AG04449 (cell line): Measurements from ENCODE around the gene APEH.

ENCODE experiments used
- CTCF ChIA-PET: fragments of 350-600 bp; formaldehyde crosslinking; extraction: SDS; loops from one replicate; lab custom pipeline; 2021; ENCODE audit warnings: antibody characterized with exemption; lab: Yijun Ruan, JAX
- POLR2A ChIA-PET: fragments of 400-600, 350-600 bp; formaldehyde crosslinking; extraction: SDS; loops from one replicate; lab custom pipeline; 2020; ENCODE audit warnings: antibody characterized with exemption, inconsistent platforms; lab: Yijun Ruan, JAX
- DNase-seq: peaks from one replicate; pipeline ENCODE4 v3.0.0-alpha.2; 2010; ENCODE audit warnings: low read depth, low spot score
- H3K4me3 ChIP-seq: 2 replicates; pipeline ENCODE4 v1.5.1; 2011; ENCODE audit warnings: low read depth, mild to moderate bottlenecking, control low read depth, low read length
- CTCF ChIP-seq: IDR thresholded peaks from one replicate; pipeline ENCODE4 v1.5.1; 2011; ENCODE audit warnings: mild to moderate bottlenecking, moderate library complexity, low read length, control low read depth, inconsistent platforms; ENCODE audit not compliant: insufficient read depth; ENCODE audit errors: missing control alignments

APEH gene

GRCh38 chr3:49727924-49728361 is 53.8 kb downstream of the APEH start:
- TF ChIP-seq CTCF = no peak
- H3K4me3 ChIP-seq = no peak overlapping the region
- ChIA-PET POLR2A (no interaction called here), CTCF (no interaction called here)
- DNase-seq = no peak

- CTCF ChIA-PET = interaction anchor here (1.8 kb wide), 1 partner anchor 109 kb away, joined by 5 read pairs; no protein-coding TSS in a partner anchor
- H3K4me3 ChIP-seq = no peak overlapping the region
- DNase-seq = no peak
- POLR2A ChIA-PET = no interaction called here
- no peak for TF ChIP-seq CTCF
Observed at GRCh38 chr3:49729966-49730609, 55.9 kb downstream of the APEH start.

- no peak for DNase-seq
- H3K4me3 ChIP-seq = no peak overlapping the region
- POLR2A ChIA-PET = no interaction called here
- TF ChIP-seq CTCF = no peak
- CTCF ChIA-PET = no interaction called here
Observed at GRCh38 chr3:49732597-49732996, 58.4 kb downstream of the APEH start.

- TF ChIP-seq CTCF = no peak
- ChIA-PET CTCF (no interaction called here), POLR2A (no interaction called here)
- DNase-seq = no peak
- no peak overlapping the region for H3K4me3 ChIP-seq
Observed at GRCh38 chr3:49733551-49733950, 59.4 kb downstream of the APEH start.
